Activated CD8-positive, alpha-beta T cell treated with anti-CD3 and anti-CD28 coated beads for 36 hours (primary cell): Measurements from ENCODE around the gene TYRO3. TPM values are rescaled to one million over a fixed set of nuclear protein-coding genes. Genes with fewer than 3 reads are reported as not detected.

ENCODE experiments used
- ATAC-seq: fragments of 200-7000 bp; cut with Tn5 transposase; one replicate; pipeline ENCODE4 v1.10.0; 2021; ENCODE audit warnings: mild to moderate bottlenecking, moderate library complexity
- CTCF ChIA-PET: fragments of 350-600 bp; sonication (Branson Sonifier 250); formaldehyde crosslinking; loops from one replicate; lab custom pipeline; 2021; ENCODE audit warnings: antibody characterized with exemption; lab: Charles Lee
- POLR2A ChIA-PET: fragments of 350-600 bp; sonication (Branson Sonifier 250); formaldehyde crosslinking; loops from one replicate; lab custom pipeline; 2021; ENCODE audit warnings: antibody characterized with exemption; lab: Charles Lee
- DNase-seq: peaks from one replicate; pipeline ENCODE4 v3.0.0-alpha.2; 2020
- H3K27ac Mint-ChIP-seq: one replicate; pipeline ENCODE4 v1.8.0; 2021; ENCODE audit warnings: mild to moderate bottlenecking, mixed read lengths
- H3K27me3 Mint-ChIP-seq: one replicate; pipeline ENCODE4 v1.8.0; 2021; ENCODE audit warnings: mixed read lengths
- H3K36me3 Mint-ChIP-seq: one replicate; pipeline ENCODE4 v1.8.0; 2021; ENCODE audit warnings: low read depth, mixed read lengths
- H3K4me1 Mint-ChIP-seq: one replicate; pipeline ENCODE4 v1.8.0; 2021; ENCODE audit warnings: low read depth, mixed read lengths
- H3K4me3 Mint-ChIP-seq: one replicate; pipeline ENCODE4 v1.8.0; 2021; ENCODE audit warnings: mild to moderate bottlenecking, moderate library complexity, mixed read lengths
- H3K9me3 Mint-ChIP-seq: one replicate; pipeline ENCODE4 v1.8.0; 2021; ENCODE audit warnings: mixed read lengths
- CTCF ChIP-seq: fragments of 200-600 bp; IDR thresholded peaks from one replicate; pipeline ENCODE4 v1.8.0; 2022; ENCODE audit warnings: antibody characterized with exemption, mild to moderate bottlenecking
- intact Hi-C: fragments of 100-400 bp; cut with micrococcal nuclease; formaldehyde crosslinking; loops from one replicate; pipeline ENCODE4 v1.10.0; 2022
- total RNA-seq, 2 experiments: library from RNA; stranded (reverse); gene quantifications; one replicate each; pipeline ENCODE4 v1.2.3, GENCODE V29; 2021

The TYRO3 gene
- total RNA-seq, 2 experiments from 2014 or later = 0.67 to 1.3 TPM

- no peak overlapping the region for H3K4me3 Mint-ChIP-seq
- ATAC-seq = no peak
- TF ChIP-seq CTCF = no peak
- H3K36me3 Mint-ChIP-seq = no peaks in the 10 kb centered on the region
- H3K9me3 Mint-ChIP-seq = no peaks in the 10 kb centered on the region
- H3K27me3 Mint-ChIP-seq = no peaks in the 10 kb centered on the region
- H3K27ac Mint-ChIP-seq = no peak overlapping the region
- H3K4me1 Mint-ChIP-seq = no peaks in the 10 kb centered on the region
- POLR2A ChIA-PET = no interaction called here
- CTCF ChIA-PET = interaction anchor here (1.3 kb wide), 1 partner anchor 14 kb away, joined by 3 read pairs; no protein-coding TSS in a partner anchor
- intact Hi-C loops = no loop called here
- no peak for DNase-seq
These were observed 12.9 kb downstream of the TYRO3 start for GRCh38 chr15:41571948-41572347.

GRCh38 chr15:41572866-41573265 lies 13.9 kb downstream of the TYRO3 start:
- no peak overlapping the region for H3K27ac Mint-ChIP-seq
- no peaks in the 10 kb centered on the region for H3K27me3 Mint-ChIP-seq
- intact Hi-C loops = no loop called here
- DNase-seq = no peak
- no peak for ATAC-seq
- ChIA-PET POLR2A (no interaction called here), CTCF (interaction anchor here (1.3 to 1.4 kb wide), 2 partner anchors 15 to 16 kb away, joined by 3 read pairs; no protein-coding TSS in a partner anchor)
- no peak for TF ChIP-seq CTCF
- no peaks in the 10 kb centered on the region for H3K36me3 Mint-ChIP-seq
- no peaks in the 10 kb centered on the region for H3K4me1 Mint-ChIP-seq
- no peak overlapping the region for H3K4me3 Mint-ChIP-seq
- H3K9me3 Mint-ChIP-seq = no peaks in the 10 kb centered on the region

GRCh38 chr15:41573396-41573795 lies 14.4 kb downstream of the TYRO3 start:
- CTCF ChIA-PET = interaction anchor here (1.4 kb wide), 1 partner anchor 16 kb away, joined by 3 read pairs; no protein-coding TSS in a partner anchor

GRCh38 chr15:41574158-41574557 lies 15.1 kb downstream of the TYRO3 start:
- Mint-ChIP-seq H3K36me3 (no peaks in the 10 kb centered on the region), H3K4me1 (no peaks in the 10 kb centered on the region), H3K9me3 (no peaks in the 10 kb centered on the region), H3K27me3 (no peaks in the 10 kb centered on the region), H3K27ac (no peak overlapping the region), H3K4me3 (no peak overlapping the region)
- no peak for DNase-seq
- no peak for ATAC-seq
- intact Hi-C loops = no loop called here
- CTCF ChIA-PET = interaction anchor here (0.6 to 0.9 kb wide), 2 partner anchors 8 to 30 kb away, joined by 3 read pairs; no protein-coding TSS in a partner anchor
- POLR2A ChIA-PET = interaction anchor here (0.8 kb wide), 1 partner anchor 16 kb away, joined by 3 read pairs; no protein-coding TSS in a partner anchor
- no peak for TF ChIP-seq CTCF

More at GRCh38 chr15:41573396-41573795, 14.4 kb downstream of the TYRO3 start:
- no peak overlapping the region for H3K4me3 Mint-ChIP-seq
- no peaks in the 10 kb centered on the region for H3K27me3 Mint-ChIP-seq
- H3K4me1 Mint-ChIP-seq = no peaks in the 10 kb centered on the region
- POLR2A ChIA-PET = no interaction called here
- no peak for TF ChIP-seq CTCF
- no peaks in the 10 kb centered on the region for H3K36me3 Mint-ChIP-seq
- no peaks in the 10 kb centered on the region for H3K9me3 Mint-ChIP-seq
- ATAC-seq = no peak
- intact Hi-C loops = no loop called here
- H3K27ac Mint-ChIP-seq = no peak overlapping the region
- no peak for DNase-seq

- ChIA-PET CTCF (interaction anchor here (0.9 to 1.3 kb wide), 2 partner anchors 29 to 110 kb away, joined by 3 read pairs; no protein-coding TSS in a partner anchor), POLR2A (no interaction called here)
- DNase-seq (no peak), ATAC-seq (no peak)
- H3K9me3 Mint-ChIP-seq = no peaks in the 10 kb centered on the region
- H3K27me3 Mint-ChIP-seq = no peaks in the 10 kb centered on the region
- no peaks in the 10 kb centered on the region for H3K36me3 Mint-ChIP-seq
- H3K4me3 Mint-ChIP-seq = no peak overlapping the region
- no peaks in the 10 kb centered on the region for H3K4me1 Mint-ChIP-seq
- TF ChIP-seq CTCF = no peak
- intact Hi-C loops = no loop called here
- no peak overlapping the region for H3K27ac Mint-ChIP-seq
These were observed 16.3 kb downstream of the TYRO3 start for GRCh38 chr15:41575282-41575681.
